ENCODE data around the gene PIEZO2.
"Not testable (repeated sequence)": the region's sequence is repeated elsewhere in the genome, so short reads cannot be mapped to it uniquely, and the experiment has no call there.

The PIEZO2 gene

DNA sequence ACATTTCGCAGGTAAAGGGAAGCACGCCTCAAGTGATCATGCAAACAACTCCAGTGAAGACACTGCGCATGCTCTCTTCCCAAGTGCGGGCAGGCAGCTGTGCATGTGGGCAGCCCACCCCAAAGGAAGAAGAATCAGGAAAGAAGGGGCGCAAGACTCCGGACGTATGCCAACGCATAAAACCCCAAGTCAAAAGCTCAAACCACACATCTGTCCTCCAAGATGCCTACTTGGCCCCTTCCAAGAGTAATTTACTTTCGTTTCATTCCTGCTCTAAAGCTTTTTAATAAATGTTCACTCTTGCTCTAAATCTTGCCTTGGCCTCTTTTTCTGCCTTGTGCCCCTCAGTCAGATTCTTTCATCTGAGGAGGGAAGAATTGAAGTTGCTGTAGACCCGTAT is 254.9 kb downstream of the PIEZO2 start:
- no peak for DNase-seq (ENCODE audit: low spot score)

DNA sequence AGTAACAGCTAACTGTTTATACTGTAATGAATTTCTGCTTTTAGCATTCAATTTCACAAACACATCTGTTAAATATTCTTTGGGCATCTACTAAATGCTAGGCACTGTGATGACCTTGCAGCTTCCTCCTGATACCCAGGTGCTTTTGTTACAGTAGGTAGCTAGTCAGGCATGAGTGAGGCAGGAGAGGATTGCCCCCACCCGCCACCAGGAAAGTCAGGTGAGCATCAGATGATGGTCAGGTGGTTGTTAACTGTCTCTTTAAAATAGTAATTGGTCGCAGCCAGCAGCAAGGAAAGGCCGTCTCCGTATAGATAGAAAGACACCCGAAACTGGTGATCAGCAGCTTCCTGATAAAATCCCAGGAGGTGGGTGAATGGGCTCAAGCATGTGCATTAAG is 255.6 kb downstream of the PIEZO2 start:
- no peak for DNase-seq (ENCODE audit: low spot score)

DNA sequence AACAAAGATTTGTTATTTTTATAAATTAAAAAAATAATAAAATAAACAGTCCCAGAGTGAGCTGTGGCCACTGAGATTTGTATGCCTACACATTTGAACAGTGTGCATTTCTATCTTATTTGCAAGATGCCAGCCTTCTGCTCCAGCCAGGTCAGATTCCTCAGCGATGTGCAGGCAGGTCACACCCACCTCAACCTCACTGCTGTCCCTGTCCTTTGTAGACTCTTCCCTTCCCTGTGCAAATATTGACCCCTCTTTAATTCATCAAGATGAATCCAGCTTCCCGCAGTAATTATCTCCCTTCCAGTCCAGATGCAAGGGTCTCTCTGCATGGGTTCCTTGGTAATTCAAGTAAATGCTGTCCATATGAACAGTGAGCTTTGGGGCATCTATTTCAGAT is 256.2 kb downstream of the PIEZO2 start:
- DNase-seq (ENCODE audit: low spot score) = no peak

DNA sequence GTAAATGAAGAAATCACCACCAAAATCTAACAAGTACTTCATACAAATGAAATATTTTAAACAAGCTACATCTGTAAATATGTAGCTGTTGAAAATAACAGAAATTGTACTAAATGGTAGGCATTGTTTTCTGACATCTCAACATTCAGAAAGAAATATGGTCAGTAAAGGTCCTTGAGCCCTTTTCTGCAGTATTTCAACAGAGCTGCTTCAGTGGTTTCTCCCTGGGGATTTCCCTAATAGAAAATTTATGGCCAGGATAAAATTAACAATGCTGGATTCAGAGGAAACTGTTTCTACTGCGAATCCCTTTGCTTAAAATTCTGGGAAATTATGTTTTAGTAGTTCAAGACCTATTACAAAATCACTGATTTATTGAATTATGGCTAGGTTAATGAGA is 256.6 kb downstream of the PIEZO2 start:
- no peak for DNase-seq (ENCODE audit: low spot score)

DNA sequence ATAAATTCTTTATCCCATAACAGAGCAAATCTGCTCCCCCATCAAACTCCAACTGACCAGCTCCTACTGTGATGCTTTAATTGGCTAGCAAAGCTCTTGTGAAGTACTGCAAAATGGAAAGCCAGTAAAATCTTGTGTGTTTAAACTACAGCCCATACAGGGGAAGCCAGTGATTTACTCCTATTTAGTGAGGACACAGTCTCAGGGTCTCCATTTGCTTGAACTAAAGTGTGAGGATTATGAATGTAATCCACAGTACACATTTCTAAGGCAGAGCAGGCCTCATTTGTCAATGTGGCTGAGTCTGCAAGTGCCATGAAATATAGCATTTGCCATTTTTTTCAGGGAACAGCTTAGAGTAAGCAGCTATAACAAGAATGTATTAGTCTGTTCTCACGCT is 259.3 kb downstream of the PIEZO2 start:
- no peak for DNase-seq (ENCODE audit: low spot score)

DNA sequence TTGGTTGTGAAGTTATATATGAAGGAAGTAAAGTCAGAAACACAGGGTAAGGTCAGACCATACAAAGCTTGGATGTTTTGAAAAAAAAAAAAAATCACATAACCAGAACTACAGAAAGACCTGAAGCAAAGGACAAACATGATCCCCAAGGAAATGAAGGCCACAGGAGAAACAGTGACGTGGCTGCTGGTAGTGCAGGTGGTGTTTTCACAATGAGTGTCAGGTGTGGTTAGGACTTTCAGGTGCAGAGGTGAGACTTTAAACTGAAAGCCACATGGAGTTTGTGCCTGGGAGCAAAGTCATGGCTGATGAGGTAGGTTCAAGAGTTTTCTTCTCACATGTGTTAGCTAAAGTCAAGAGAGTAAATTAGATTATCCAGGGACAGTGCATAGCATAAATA is 270.7 kb downstream of the PIEZO2 start:
- no peak for DNase-seq (ENCODE audit: low spot score)

DNA sequence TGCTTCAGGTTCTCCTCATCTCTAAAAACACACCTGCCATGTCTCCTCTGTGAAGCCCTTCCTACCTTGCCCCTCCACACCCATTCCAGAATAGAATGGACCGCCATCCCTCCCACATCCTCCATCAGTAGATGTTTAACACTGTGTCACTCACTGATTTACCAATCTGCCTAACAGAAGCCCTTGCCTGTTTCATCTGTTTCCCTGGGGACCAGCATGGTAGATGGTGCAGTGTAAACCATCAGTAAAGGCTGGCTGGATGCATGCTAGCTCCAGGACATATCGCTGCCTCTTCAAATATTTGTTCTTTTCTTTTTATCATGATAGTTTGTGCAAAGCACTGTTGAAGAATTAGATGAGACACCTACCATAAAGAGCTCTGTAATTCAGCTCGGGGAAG is 271.4 kb downstream of the PIEZO2 start:
- no peak for DNase-seq (ENCODE audit: low spot score)

DNA sequence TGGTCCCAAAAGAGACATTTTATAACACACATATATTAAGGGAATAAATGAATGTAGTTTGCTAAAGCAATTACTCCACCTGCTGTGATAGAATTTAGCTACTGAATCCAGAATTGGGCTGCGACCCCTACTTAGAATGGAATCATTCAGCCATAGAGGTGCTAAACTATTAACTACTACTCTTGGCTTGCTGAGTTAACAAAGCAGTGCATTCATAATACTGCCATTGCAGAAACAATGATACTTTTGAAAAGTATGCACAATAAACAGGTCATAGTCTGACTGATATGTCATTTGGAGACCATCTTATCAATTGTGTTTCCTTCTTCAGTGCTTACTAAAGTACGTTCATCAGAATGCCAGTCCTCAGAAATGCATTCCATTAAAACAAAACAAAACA is 273.6 kb downstream of the PIEZO2 start:
- no peak for DNase-seq (ENCODE audit: low spot score)

DNA sequence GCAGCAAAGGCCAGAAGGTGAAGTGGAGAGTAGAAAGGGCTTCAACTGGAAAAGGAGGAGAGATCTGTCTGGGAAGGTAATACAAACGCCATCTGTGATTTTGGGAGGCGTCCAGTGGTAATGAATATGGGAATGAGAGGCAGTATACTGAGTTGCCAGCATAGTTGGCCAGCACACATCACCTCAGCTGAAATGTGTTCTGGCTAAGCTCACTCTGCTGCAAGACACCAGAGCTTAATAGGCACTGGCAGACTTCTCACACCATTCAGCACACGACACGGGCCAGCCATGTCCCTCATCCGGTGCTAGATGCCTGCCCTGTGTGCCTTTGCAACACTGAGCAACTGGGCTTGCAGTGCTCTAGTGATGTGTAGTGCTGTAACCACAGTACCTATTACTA is 277.1 kb downstream of the PIEZO2 start:
- no peak for DNase-seq (ENCODE audit: low spot score)

DNA sequence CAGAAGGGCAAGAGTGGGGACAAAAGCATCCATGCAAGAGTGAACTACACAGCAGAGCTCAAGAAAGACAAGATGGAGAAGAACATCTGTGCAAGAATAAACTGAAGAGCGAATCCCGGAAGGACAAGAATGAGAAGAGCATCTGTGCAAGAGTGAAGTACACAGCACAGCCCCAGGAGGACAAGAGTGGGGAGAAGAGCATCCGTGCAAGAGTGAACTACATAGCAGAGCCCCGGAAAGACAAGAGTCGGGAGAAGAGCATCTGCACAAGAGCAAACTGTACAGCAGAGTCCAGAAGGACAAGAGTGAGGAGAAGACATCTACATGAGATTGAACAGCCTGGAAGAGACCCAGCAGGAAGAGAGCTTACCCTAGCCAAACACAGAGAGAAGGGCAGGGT is 284.6 kb downstream of the PIEZO2 start:
- DNase-seq (ENCODE audit: low spot score) = no peak

DNA sequence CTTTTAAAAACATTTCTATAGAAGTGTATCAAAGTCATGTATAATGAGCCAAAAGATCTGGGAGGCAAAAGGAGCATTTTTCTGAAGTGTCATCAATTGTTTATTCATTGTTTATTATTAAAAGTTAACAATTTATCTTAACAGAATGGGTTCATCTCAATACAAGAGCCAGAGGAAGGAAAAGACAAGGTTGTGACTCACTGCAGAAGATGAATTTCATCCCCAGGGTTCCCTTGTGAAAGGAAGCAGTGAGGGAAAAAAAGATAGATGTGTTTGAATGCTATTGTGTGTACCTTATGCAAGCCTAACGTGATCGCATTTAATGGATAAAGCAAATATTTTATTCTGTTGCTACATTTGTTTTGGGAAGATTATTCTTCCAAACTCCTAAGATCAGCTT is 286.3 kb downstream of the PIEZO2 start:
- DNase-seq (ENCODE audit: low spot score) = no peak

DNA sequence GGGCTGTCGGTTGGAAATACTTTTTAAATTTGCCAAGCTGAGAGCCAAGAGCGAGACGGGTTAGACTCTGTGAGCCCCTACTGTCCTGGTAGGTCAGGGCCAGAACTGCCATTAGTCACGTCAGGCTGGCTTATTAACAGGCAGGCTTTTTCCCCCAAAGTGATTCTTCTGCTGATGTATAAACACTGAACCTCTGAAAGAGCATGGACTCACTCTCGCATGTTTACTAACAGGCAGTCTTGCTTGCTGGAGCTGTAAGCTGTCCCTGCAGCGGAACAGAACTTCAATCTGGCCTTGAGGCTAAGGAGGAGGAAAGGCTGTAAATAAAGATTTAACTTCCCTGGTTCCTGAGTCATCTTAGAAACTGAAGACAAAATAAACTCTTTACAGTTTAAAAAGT is 288.4 kb downstream of the PIEZO2 start:
- DNase-seq (ENCODE audit: low spot score) = no peak

DNA sequence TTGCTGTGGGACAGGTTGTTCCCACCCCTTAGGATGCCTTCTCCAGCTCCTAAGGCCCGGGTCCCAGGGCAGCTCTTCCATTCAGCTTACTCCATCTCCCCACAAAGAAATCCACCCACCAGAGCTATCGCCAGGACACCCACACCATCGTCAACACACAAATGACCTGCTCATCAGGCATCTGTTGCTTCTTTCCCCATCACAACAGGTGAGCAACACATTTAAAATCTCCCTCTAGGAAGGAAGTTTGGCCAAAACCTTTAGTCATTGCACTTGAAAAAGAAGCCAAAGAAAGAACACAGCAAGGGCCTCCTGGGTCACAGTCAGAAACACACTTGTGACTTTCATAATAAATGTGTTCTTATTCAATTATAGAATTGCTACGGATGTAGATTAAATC is 289.0 kb downstream of the PIEZO2 start:
- no peak for DNase-seq (ENCODE audit: low spot score)

DNA sequence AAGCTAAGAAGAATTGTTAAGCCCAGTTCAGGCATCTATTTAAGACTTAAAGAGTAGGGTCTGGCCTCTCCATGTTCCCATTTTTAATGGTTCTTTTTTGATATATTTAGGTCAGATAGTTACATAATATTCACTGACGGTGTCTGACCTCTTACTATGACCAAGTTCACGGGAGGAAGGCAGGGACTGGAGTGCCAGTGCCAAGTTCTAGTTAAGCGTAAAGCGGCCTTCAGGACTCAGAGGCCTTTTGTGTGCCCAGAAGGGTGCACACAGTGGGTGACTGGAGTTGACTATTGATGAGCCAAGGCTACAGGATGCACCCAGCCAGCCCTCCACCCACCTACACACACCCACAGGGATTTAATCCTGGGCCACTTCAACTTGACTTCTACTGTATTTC is 290.9 kb downstream of the PIEZO2 start:
- DNase-seq (ENCODE audit: low spot score) = no peak

DNA sequence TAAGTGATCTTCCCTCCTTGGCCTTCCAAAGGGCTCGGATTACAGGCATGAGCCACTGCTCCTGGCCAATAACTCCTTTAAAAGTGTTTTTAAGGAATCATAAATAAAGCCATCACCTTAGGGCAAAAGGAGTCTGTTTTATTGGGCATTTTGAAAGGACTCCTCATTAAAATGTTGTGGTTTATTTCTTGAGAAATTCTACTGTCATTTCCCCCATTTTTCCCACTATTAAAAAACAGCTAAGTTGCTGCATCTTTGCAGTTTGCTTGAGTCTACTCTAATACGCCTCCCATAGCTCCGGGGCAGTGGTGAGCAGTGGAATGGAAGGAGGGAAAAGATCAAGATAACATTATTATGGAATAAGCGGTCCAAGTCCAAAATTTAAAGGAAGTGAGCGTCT is 293.2 kb downstream of the PIEZO2 start:
- DNase-seq (ENCODE audit: low spot score) = no peak

DNA sequence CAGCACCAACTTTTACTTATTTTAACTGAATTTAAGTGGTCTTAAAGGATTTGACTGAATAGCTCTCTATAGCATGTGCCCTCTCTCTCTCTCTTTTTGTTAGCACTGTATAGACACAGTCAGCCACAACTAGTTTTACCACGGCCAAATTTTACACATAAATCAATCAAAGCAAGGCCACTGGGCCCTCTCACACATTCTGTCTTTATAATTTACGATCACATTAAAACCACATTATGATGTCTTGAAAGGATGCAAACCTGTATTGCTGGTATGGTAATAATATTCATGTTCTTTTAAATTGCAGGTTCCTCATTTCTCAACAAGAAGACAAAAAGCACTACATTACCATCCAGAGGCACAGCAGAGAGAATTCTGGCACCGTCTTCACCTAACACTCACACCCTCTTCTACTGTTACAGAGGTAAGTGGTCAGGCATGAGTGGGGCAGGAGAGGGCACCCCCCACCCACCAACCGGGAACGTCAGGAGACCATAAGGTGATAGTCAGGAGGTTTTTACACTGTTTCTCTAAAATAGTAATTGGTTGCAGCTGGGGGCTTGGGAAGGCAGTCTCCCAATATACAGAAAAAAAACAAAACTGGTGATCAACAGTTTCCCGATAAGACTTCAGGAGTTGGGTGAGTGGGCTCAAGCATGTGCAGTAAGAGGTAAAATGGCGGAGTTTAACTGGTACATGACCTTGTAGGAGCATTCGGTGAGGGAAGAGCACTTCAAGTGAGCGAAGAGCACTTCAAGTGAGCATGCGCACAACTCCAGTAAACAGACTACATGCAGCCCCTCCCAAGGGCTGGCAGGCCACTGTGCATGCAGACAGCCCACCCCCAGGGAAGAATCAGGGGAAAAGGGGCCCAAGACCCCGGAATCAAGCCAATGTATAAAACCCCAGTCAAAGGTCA is 296.7 kb downstream of the PIEZO2 start:
- no peak for DNase-seq (ENCODE audit: low spot score)

DNA sequence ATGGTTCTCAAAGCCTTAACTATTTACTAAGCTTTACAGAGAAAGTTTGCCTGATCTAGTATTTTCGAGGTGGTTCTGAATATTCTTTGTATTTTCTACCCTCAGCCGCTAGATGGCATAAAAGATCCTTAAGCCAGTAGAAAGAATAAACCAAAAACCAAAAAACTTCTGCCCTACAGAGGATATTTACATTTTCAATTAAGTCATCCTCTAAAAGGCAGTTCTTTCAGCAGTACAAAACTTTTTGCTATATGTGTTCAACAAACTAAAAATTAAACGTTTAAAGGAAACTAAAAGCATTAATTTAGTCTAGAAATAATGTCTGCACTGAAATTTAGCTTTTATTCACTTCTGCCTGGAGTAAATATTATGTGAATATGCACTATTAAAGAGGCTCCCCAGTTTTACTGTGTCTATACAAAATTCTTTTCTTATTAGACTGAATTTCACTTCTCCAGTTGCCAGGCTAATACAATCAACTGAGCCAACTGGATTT is 297.5 kb downstream of the PIEZO2 start:
- peak; percentile 46 for DNase-seq (ENCODE audit: low spot score)

DNA sequence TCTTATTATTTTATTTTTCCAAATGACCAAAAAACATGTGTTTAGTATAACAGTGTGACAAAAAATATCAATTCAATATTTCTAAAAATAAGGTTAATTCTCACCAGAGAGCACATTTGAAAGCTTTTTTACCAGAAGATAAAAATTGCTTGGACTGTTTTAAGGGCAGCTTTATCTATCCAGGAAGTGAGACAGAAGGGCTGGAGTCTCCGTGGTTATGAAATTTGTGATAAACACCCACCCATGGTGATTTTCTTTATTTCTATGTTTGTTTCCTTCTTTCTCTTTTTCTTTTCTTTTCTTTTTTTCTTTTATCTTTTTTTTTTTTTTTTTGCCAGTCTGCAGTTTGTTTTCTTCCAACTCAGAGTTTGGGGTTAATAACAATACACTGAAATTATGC is 298.5 kb downstream of the PIEZO2 start:
- no peak for DNase-seq (ENCODE audit: low spot score)

DNA sequence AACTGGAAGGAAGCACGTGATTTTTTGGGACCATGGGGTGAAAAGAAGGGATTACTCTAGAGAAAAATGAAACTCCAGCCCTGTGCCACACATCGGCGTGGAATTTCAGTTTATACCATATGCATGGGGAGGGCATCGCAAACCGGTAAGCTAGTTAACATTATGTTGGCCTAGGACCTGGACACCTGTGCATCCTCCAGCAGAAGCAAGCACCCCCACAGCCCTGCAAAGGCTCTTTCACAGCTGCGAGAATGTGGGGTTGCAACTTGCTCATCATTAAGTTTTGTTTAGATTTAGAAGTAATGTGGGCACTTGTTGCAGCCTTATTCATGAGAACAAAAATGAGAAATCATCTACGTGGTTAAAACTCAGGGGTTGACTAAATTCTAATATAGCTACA is 299.2 kb downstream of the PIEZO2 start:
- DNase-seq (ENCODE audit: low spot score) = no peak

DNA sequence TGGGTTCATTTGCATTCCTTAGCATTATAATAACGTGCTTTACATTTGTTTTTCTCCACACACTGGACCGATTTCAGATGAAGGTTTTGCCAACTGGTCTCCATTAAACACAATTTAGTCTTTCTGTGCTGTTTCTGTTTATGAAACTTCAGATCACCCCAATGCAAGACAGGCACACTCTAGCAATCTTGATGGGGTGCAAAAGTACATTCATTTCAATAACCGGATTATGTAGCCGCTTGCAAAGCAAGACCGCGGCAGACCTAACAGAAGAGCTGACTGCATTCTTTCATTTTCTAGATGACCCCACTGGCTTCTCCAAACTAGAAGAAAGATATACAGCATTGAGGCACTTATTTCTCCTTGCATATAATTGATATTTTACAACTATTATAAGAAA is 301.5 kb downstream of the PIEZO2 start:
- no peak for DNase-seq (ENCODE audit: low spot score)

DNA sequence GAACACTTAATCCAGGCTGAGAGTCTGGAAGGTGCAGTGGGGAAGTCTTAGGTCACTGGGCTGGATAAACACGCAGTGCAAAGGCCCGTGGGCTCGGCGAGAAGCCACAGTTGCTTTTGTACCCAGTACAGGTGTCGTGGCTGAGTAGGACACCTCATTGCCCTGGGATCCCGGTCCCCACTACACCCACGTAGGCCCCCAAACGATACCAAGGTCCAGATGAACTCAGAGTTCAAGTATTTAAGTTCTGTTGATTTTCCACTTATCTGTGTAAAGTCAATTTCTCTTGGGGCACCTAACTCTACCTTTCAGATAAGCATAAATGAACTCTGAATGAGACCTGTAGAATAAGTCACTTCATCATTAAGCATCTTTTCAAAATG is 302.0 kb downstream of the PIEZO2 start:
- DNase-seq (ENCODE audit: low spot score) = no peak

DNA sequence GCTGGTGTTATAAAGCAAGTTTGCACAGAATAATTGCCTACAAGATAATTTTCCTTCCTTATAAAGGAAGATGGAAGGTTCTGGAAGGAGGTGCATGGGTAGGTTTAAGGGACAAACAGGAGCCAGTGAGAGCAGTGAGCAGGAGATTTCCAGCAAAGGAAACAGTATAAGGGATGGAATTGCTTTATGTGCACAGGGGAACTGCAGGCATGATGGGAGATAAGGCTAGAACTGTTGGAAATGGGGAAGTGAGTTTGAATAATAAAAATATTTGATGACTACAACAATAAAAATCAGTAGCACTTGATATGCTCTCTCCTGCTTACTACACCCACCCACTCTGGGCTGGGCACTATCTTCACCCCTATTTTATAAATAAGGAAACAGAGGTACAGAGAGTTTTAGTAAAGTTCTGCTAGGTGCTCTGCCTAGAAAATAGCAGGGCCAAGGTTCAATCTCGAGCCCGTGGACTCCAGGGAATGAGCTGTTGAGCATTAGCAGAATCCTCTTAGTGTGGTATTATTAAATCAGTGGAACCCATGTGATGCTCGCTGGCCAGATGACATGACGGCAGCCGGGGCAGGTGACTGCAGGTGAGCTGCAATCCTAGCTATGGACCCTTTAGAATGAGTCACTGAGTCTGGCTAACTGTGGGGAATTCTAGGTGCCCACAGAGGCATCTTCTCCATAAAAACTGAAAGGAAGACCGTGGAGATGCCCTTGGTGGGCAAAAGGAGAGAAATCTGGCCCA is 302.5 kb downstream of the PIEZO2 start:
- no peak for DNase-seq (ENCODE audit: low spot score)

DNA sequence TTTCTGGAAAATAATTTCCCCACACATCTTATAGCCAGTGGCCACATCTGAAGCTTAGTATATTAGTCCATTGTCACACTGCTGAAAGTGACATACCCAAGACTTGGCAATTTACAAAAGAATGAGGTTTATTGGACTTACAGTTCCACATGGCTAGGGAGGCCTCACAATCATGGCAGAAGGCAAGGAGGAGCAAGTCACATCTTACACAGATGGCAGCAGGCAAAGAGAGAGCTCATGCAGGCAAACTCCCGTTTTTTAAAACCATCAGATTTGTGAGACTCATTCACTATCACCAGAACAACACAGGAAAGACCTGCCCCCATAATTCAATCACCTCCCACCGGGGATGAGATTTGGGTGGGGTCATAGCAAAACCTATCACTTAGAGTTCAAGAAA is 303.3 kb downstream of the PIEZO2 start:
- DNase-seq (ENCODE audit: low spot score) = not testable (repeated sequence)

All from iPS-NIHi11 (cell line).